ENCODE data around the gene CCM2L.

GRCh38 chr20:31990641-31991338 is 19.4 kb upstream of the CCM2L start:
- TF ChIP-seq EP300 (IDR thresholded peaks at IDR 0.05) (no peak), REST (IDR thresholded peaks at IDR 0.05) (no peak), CTCF (IDR thresholded peaks at IDR 0.05) (no peak), BHLHE40 (IDR thresholded peaks at IDR 0.05; ENCODE audit: low read depth, low read length) (no peak), POLR2A (IDR thresholded peaks at IDR 0.05; ENCODE audit: low read length) (no peak), TFCP2L1 (CRISPR knock-in tag; IDR thresholded peaks at IDR 0.05) (no peak), HOXB5 (CRISPR knock-in tag; IDR thresholded peaks at IDR 0.05) (no peak), HDAC2 (IDR thresholded peaks at IDR 0.05) (no peak), KDM5A (IDR thresholded peaks at IDR 0.05) (no peak)
